Muscle layer of colon (tissue), 2 donors: ENCODE measurements around the gene KLHL40.
A peak's percentile ranks its signal among the peaks of the same experiment; 100 is the strongest.

Source experiments
- H3K27ac ChIP-seq: one replicate; pipeline ENCODE4 v1.7.0; 2013; ENCODE audit warnings: low read depth, mild to moderate bottlenecking, low read length, moderate library complexity
- H3K27me3 ChIP-seq, 2 donors: one replicate each; pipeline ENCODE4 v1.7.0; 2013; ENCODE audit warnings: low read length in 2 of 2, mild to moderate bottlenecking in 2 of 2; ENCODE audit not compliant: insufficient read depth in 2 of 2, control insufficient read depth in 1 of 2
- H3K36me3 ChIP-seq: one replicate; pipeline ENCODE4 v1.7.0; 2013; ENCODE audit warnings: mild to moderate bottlenecking, low read length; ENCODE audit not compliant: insufficient read depth
- H3K4me1 ChIP-seq: one replicate; pipeline ENCODE4 v1.7.0; 2013; ENCODE audit warnings: mild to moderate bottlenecking, low read length; ENCODE audit not compliant: insufficient read depth
- H3K4me3 ChIP-seq, 2 donors: one replicate each; pipeline ENCODE4 v1.7.0; 2013; ENCODE audit warnings: low read length in 2 of 2, low read depth in 1 of 2, mild to moderate bottlenecking in 1 of 2, moderate library complexity in 1 of 2
- H3K9ac ChIP-seq: one replicate; pipeline ENCODE4 v1.7.0; 2013; ENCODE audit warnings: low read length
- H3K9me3 ChIP-seq: one replicate; pipeline ENCODE4 v1.7.0; 2013; ENCODE audit warnings: mild to moderate bottlenecking, low read length
- donor health status: abdominal sarcoma.
- donor health status: Adenocarcinoma of cecum.

The KLHL40 gene

GRCh38 chr3:42685363-42685881 is at the start of gene KLHL40:
Gene KLHL40 (plus strand): TSS chr3:42685537. CDS start chr3:42685619, 82 bp downstream.
- Histone ChIP-seq H3K36me3 (no peaks in the 10 kb centered on the region), H3K9me3 (no peaks in the 10 kb centered on the region), H3K27ac (no peak within 1 kb of the TSS), H3K4me1 (peaks cover 8% of the 10 kb centered on the region), H3K4me3 (peak within 1 kb of the TSS in 1 of 2 donors; percentile 14), H3K27me3 (peaks cover 0 to 12% of the 10 kb centered on the region in 2 donors), H3K9ac (no peak within 1 kb of the TSS)

DNA sequence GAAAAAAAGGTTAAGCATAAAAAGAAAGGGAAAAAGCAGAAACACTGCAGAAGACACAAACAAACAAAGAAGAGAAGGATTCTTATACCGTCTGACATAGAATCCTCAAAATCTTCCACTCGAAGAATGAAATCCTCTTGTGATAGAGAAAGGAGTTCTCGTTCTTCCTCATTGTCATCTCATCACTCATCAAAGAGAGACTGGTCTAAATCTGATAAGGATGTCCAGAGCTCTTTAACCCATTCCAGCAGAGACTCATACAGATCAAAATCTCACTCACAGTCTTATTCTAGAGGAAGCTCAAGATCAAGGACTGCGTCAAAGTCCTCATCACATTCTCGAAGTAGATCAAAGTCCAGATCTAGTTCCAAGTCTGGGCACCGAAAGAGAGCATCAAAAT is 48.3 kb upstream of the KLHL40 start:
- H3K4me3 ChIP-seq, result no peak overlapping the region
- H3K9me3 ChIP-seq, result no peaks in the 10 kb centered on the region
- H3K36me3 ChIP-seq, result peaks cover 87% of the 10 kb centered on the region
- no peak overlapping the region for H3K9ac ChIP-seq
- no peaks in the 10 kb centered on the region for H3K4me1 ChIP-seq
- no peak overlapping the region for H3K27ac ChIP-seq
- H3K27me3 ChIP-seq, result no peaks in the 10 kb centered on the region

DNA sequence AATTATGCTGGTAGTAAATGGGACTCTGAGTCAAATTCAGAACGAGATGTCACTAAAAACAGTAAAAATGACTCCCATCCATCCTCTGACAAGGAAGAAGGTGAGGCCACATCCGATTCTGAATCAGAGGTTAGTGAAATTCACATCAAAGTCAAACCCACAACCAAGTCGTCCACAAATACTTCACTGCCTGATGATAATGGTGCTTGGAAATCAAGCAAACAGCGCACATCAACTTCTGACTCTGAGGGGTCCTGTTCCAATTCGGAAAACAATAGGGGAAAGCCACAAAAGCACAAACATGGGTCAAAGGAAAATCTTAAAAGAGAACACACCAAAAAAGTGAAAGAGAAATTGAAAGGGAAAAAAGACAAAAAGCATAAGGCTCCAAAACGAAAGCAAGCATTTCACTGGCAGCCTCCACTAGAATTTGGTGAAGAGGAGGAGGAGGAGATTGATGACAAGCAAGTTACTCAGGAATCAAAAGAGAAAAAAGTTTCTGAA is 46.9 kb upstream of the KLHL40 start:
- no peak overlapping the region for H3K27ac ChIP-seq
- no peaks in the 10 kb centered on the region for H3K4me1 ChIP-seq
- H3K36me3 ChIP-seq, result peaks cover 87% of the 10 kb centered on the region
- no peak overlapping the region for H3K4me3 ChIP-seq
- no peaks in the 10 kb centered on the region for H3K27me3 ChIP-seq
- no peaks in the 10 kb centered on the region for H3K9me3 ChIP-seq
- H3K9ac ChIP-seq, result no peak overlapping the region

DNA sequence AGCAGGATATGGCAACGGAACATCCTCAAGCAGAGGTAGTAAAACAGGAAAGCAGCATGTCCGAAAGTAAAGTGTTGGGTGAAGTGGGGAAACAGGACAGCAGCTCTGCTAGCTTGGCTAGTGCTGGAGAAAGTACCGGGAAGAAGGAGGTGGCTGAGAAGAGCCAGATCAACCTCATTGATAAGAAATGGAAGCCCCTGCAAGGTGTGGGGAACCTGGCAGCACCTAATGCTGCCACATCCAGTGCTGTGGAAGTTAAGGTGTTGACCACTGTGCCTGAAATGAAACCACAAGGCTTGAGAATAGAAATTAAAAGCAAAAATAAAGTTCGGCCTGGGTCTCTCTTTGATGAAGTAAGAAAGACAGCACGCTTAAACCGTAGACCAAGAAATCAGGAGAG is 46.1 kb upstream of the KLHL40 start:
- Histone ChIP-seq H3K27ac (no peak overlapping the region), H3K9ac (no peak overlapping the region), H3K36me3 (peaks cover 86% of the 10 kb centered on the region), H3K9me3 (no peaks in the 10 kb centered on the region), H3K27me3 (no peaks in the 10 kb centered on the region), H3K4me3 (no peak overlapping the region), H3K4me1 (no peaks in the 10 kb centered on the region)

- Histone ChIP-seq H3K4me3 (no peak overlapping the region), H3K9me3 (no peaks in the 10 kb centered on the region), H3K36me3 (peaks cover 86% of the 10 kb centered on the region), H3K9ac (no peak overlapping the region), H3K27me3 (no peaks in the 10 kb centered on the region), H3K4me1 (no peaks in the 10 kb centered on the region), H3K27ac (no peak overlapping the region)
Measured at GRCh38 chr3:42640129-42640528, 45.2 kb upstream of the KLHL40 start.

DNA sequence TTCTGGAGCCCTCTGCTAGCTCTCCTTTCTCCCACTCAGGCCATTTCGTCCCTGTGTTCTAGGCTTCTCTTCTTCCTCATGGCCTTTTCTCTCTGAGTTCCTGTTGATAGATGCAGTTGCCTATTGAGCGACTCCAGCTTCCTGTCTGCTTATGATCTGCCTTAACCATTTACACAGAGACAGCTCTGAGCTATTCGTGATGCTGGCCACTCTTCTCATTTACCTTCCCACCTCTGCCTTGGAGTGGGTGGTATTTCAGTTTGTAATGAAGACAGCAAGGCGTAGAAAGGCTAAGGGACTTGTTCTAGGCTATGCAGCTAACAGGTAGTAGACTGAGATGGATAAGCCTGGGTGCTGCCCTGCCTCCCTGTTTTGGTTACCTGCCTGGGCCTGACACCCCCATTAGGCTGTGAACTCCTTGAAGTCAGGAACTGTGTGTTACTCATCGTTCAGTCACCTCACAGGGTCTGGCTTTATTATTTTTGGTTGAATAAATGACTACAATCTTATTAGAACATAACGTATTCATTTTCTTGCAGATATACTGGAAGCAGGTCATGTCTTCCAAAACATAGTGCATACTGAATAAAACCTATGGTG is 44.5 kb upstream of the KLHL40 start:
- no peak overlapping the region for H3K27ac ChIP-seq
- peaks cover 86% of the 10 kb centered on the region for H3K36me3 ChIP-seq
- H3K4me1 ChIP-seq, result no peaks in the 10 kb centered on the region
- no peak overlapping the region for H3K4me3 ChIP-seq
- H3K27me3 ChIP-seq, result no peaks in the 10 kb centered on the region
- H3K9me3 ChIP-seq, result no peaks in the 10 kb centered on the region
- H3K9ac ChIP-seq, result no peak overlapping the region

DNA sequence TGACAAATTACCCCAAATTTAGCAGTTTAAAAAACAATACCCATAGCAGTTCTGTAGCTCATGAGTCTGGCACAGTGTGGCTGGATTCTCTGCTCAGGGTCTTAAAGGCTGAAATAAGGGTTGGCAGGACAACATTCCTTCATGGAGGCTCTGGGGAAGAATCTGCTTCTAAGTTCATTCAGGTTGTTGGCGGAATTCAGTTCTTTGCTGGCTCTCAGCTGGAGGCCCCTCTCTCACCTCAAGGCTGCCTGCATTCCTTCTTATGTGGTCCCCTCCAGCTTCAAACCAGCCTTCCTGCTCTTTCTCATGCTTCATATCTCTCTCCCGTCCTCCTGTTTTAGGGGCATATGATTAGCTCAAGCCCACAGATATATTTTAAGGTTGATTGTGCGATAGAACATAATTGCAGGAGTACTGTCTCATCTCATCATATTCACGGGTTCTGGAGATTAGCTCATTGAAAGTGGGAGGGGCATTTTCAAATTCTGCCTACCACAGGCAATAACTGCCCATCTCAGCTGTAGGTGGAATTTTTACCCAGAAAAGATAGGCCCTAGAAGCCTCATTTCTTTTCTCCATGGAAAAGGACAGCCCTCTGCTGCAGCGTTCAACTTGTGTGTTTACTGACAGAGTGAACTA is 37.4 kb upstream of the KLHL40 start:
- Histone ChIP-seq H3K9me3 (no peaks in the 10 kb centered on the region), H3K27me3 (no peaks in the 10 kb centered on the region), H3K4me3 (no peak overlapping the region), H3K4me1 (peaks cover 33% of the 10 kb centered on the region), H3K36me3 (peaks cover 50% of the 10 kb centered on the region), H3K27ac (no peak overlapping the region), H3K9ac (no peak overlapping the region)

- Histone ChIP-seq H3K4me1 (peaks cover 37% of the 10 kb centered on the region), H3K27ac (no peak overlapping the region), H3K36me3 (peaks cover 39% of the 10 kb centered on the region), H3K27me3 (no peaks in the 10 kb centered on the region), H3K9ac (no peak overlapping the region), H3K9me3 (no peaks in the 10 kb centered on the region), H3K4me3 (no peak overlapping the region)
Measured at GRCh38 chr3:42649006-42649405, 36.3 kb upstream of the KLHL40 start.

DNA sequence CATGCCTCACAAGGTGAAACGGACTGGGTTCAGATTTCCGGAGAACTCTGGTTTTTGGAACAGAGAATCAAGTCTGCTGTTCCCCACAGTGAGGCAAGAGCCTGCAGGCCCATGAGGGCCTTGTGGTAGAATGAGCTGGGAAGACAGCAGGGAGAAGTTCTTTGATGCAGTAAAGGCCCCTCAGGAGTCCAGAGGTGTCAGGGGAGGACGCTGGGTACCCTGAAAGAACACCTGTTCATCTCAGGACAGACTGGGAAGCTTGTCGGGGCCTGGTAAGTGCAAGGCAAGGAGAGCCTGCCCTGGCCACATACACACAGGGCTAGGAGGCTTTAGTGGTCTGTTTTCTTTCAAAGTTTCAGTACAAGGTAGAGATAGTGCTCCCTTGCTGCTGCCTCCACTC is 35.6 kb upstream of the KLHL40 start:
- Histone ChIP-seq H3K27ac (no peak overlapping the region), H3K27me3 (no peaks in the 10 kb centered on the region), H3K36me3 (peaks cover 34% of the 10 kb centered on the region), H3K9me3 (no peaks in the 10 kb centered on the region), H3K4me1 (peaks cover 37% of the 10 kb centered on the region), H3K9ac (no peak overlapping the region), H3K4me3 (no peak overlapping the region)

DNA sequence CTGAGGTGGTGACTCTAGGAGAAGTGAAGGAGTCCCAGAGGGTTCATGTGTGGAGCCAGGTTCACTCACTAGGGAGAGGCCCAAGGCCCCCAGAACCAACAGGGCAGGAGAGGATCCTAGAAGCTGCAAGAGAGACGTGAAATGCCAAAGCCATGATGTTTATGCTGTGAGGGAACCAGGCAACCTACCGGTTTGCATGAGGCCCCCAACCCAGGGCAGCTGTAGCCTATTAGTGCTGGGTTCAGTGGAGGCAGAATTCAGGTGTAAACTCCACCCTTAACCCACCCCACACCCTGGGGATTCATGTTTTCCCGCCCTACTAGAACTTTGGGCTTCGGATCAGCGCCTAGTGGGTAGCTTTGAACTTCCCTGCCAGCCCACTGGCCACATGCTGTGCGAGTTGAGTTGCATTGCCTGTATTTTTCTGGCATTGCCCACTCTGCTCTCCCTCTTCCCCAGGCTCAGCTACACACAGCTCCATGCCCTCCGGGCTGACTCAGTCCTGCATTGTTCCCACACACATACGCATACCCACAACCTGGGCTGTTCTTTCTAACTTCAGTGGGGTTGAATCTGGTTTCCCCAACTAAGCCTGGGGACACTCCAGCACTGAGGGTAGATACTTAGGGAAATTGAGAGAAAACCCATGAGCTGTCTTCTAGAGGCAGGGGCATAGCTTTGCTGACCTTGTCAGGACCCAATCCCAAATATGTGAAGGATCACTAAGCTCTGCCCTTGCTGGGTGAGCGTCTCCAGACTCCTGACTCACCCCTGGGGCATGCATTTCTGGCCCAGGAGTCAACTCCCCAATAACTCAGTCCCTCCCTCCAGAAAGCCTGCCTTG is 33.9 kb upstream of the KLHL40 start:
- peaks cover 51% of the 10 kb centered on the region for H3K4me1 ChIP-seq
- H3K4me3 ChIP-seq, result peak overlapping the region; percentile 18 to 80

DNA sequence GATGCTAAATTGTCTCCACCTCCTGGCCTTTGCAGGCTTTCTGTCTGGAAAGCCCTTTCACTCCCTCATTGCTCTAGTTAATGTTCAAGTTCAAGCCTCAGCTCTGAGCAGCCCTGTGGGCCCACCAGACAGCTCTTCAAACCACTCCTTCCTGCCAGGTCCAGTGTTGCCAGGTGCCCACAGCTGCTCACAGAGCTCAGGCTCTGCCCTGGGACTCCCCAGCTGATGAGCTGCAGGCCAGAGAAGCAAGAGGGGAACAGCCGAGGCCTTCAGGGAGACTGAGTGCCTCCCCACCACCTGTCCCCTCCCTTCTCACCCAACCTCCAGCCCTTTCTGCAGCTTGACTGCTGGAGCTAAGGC is 33.1 kb upstream of the KLHL40 start:
- Histone ChIP-seq H3K36me3 (peaks cover 14% of the 10 kb centered on the region), H3K4me1 (peaks cover 51% of the 10 kb centered on the region), H3K9ac (peak overlapping the region; percentile 54), H3K27me3 (no peaks in the 10 kb centered on the region), H3K9me3 (no peaks in the 10 kb centered on the region), H3K4me3 (peak overlapping the region; percentile 39 to 80), H3K27ac (peak overlapping the region; percentile 67)

More for the DNA sequence above, 33.9 kb upstream of the KLHL40 start:
- H3K27ac ChIP-seq, result peak overlapping the region; percentile 67
- H3K36me3 ChIP-seq, result peaks cover 20% of the 10 kb centered on the region
- no peaks in the 10 kb centered on the region for H3K9me3 ChIP-seq
- no peak overlapping the region for H3K9ac ChIP-seq
- H3K27me3 ChIP-seq, result no peaks in the 10 kb centered on the region
